Measurements from ENCODE around the gene MYO1G. TPM values are rescaled to one million over a fixed set of nuclear protein-coding genes. Genes with fewer than 3 reads are reported as not detected.
"Not testable (repeated sequence)": the region's sequence is repeated elsewhere in the genome, so short reads cannot be mapped to it uniquely, and the experiment has no call there.

Gene MYO1G
- 0.30 and 0.33 TPM in 2 replicates for total RNA-seq (2014; rRNA removed; shearing (Covaris generic))

GRCh38 chr7:44978511-44979366 lies at the start of gene MYO1G:
Gene MYO1G (minus strand): TSS chr7:44979015. CDS start chr7:44978961, 54 bp downstream.
- Histone ChIP-seq H3K36me3 (peaks cover 20% of the 10 kb centered on the region), H3K27ac (no peak within 1 kb of the TSS), H3K9me3 (replicated peaks) (no peaks in the 10 kb centered on the region), H3K4me1 (no peaks in the 10 kb centered on the region), H3K27me3 (no peaks in the 10 kb centered on the region), H3K4me3 (no peak within 1 kb of the TSS)
- no peak for DNase-seq

DNA sequence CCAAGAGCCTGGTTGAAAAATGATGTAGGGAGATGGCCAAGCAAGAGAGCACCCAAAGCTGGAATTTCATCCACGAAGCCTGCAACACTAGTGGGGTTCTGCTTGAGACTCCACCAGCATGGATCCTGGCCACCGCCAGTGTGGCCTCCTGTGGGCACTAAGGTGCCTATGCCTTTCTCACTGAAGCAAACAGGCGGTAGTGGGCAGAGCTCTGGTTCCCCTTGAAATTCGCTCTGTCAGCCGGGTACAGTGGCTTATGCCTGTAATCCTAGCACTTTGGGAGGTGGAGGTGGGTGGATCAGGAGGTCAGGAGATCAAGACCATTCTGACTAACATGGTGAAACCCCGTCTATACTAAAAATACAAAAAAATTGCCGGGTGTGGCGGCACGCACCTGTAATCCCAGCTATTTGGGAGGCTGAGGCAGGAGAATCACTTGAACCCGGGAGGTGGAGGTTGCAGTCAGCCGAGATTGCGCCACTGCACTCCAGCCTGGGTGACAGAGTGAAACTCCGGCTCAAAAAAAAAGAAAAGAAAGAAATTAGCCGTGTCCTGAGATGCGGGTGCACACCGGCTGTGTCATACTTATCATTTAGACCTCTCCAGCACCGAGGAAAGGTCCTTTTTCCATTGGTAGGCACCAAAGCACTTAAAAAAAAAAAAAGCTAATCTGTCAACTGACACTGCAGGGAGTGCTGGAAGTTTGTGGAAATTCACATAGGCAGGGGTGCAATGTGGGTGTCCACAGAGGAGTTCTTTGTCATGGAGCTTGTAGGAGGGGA lies 49.5 kb upstream of the MYO1G start:
- Histone ChIP-seq H3K27ac (no peak overlapping the region), H3K27me3 (no peaks in the 10 kb centered on the region), H3K4me1 (peaks cover 12% of the 10 kb centered on the region), H3K36me3 (peaks cover 6% of the 10 kb centered on the region; the same call in 1 of the 2 replicates), H3K4me3 (no peak overlapping the region), H3K9me3 (replicated peaks) (peaks cover 7% of the 10 kb centered on the region; the same call in 1 of the 2 replicates)
- DNase-seq = no peak

- no peak for DNase-seq
- Histone ChIP-seq H3K36me3 (peaks cover 6% of the 10 kb centered on the region; the same call in 1 of the 2 replicates), H3K27me3 (no peaks in the 10 kb centered on the region), H3K27ac (no peak overlapping the region; the same call in 1 of the 2 replicates), H3K4me1 (peaks cover 11% of the 10 kb centered on the region), H3K4me3 (no peak overlapping the region), H3K9me3 (replicated peaks) (peaks cover 7% of the 10 kb centered on the region; the same call in 1 of the 2 replicates)
Measured at GRCh38 chr7:45027774-45028114, 48.9 kb upstream of the MYO1G start.

DNA sequence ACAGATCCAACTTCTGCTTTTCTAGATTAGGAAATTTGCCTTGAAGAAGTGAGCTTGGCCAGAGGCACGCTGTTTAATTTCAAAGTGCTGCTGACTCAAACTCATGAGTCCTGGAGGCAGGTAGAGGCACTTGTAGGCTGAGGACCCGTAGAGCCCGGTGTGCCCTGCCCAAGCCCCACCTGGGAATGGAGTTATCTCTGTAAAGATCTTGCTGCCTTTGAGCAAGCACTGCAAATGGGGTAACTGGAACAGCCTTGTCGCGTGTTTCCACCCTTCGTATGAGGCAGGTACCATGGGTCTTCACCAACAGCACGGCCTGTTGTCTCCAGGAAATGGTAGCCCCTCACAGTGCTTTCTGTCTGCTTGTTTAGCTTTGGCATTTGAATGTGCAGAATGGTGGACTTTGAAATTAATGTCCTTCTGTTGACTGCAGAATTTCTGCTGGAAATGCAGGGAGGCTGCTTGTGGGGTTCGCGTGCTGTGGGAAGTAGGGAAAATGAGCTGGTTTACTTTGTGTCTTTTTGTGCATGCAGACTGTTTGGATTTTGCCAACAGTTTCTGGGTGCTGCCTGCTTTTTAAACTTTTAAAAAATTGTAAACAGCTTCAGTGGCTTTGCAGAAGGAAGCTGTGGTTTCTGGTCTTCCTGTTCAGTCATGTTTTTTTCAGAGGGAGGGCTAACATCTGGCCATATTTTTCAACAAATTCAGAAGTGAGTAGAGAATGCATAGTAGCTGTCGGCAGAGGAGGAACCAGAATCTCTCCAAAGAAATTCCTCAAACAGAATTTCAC lies 48.4 kb upstream of the MYO1G start:
- Histone ChIP-seq H3K27ac (no peak overlapping the region; the same call in 1 of the 2 replicates), H3K4me1 (peaks cover 11% of the 10 kb centered on the region), H3K4me3 (no peak overlapping the region), H3K9me3 (replicated peaks) (peaks cover 7% of the 10 kb centered on the region; the same call in 1 of the 2 replicates), H3K27me3 (no peaks in the 10 kb centered on the region), H3K36me3 (peaks cover 6% of the 10 kb centered on the region; the same call in 1 of the 2 replicates)
- DNase-seq = peak in 1 of 2 experiments; percentile 20

GRCh38 chr7:45026013-45026412 lies 47.2 kb upstream of the MYO1G start:
- peaks cover 6% of the 10 kb centered on the region; the same call in 1 of the 2 replicates for H3K36me3 ChIP-seq
- H3K4me1 ChIP-seq = peaks cover 18% of the 10 kb centered on the region
- DNase-seq = no peak
- no peak overlapping the region for H3K4me3 ChIP-seq
- H3K27ac ChIP-seq = no peak overlapping the region
- no peaks in the 10 kb centered on the region for H3K27me3 ChIP-seq
- H3K9me3 ChIP-seq (replicated peaks) = peaks cover 7% of the 10 kb centered on the region; the same call in 1 of the 2 replicates

GRCh38 chr7:45025473-45025872 lies 46.7 kb upstream of the MYO1G start:
- not testable (repeated sequence) for H3K36me3 ChIP-seq; DNase-seq; H3K9me3 ChIP-seq (replicated peaks); H3K4me3 ChIP-seq; H3K27me3 ChIP-seq; H3K27ac ChIP-seq
- peaks cover 21% of the 10 kb centered on the region for H3K4me1 ChIP-seq

DNA sequence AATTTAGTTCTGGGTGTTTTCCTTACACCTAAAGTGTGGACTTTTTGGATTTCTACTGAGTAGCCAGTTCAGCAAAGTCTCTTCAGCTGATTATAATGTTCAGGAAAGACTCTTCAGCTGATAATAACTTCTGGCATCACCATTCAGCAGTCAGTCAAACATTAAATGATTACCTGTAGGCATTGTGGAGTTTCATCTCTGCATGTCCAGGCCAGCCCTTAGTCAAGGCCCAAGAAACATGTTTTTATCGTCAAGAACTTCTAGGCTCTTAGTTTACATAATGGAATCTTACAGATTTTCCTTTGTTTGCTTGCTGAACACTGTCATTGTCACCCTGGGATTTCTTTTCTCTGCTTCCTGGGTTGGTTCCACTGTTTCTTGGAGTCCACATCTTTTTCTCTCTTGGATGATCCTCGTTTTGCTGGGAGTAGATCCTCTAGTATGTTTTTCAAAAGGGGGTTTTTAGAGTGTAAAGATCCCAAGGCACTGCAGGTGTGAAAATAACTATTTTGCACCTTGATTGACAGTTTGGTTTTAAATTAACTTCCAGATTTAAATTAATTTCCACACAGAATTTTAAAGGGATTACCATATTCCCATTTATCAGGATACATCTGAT lies 45.4 kb upstream of the MYO1G start:
- peaks cover 6% of the 10 kb centered on the region; the same call in 1 of the 2 replicates for H3K36me3 ChIP-seq
- no peak overlapping the region for H3K27ac ChIP-seq
- no peaks in the 10 kb centered on the region for H3K27me3 ChIP-seq
- peaks cover 7% of the 10 kb centered on the region; the same call in 1 of the 2 replicates for H3K9me3 ChIP-seq (replicated peaks)
- DNase-seq = no peak
- H3K4me1 ChIP-seq = peaks cover 21% of the 10 kb centered on the region
- no peak overlapping the region for H3K4me3 ChIP-seq

- peaks cover 10% of the 10 kb centered on the region; the same call in 1 of the 2 replicates for H3K9me3 ChIP-seq (replicated peaks)
- H3K27me3 ChIP-seq = no peaks in the 10 kb centered on the region
- peaks cover 4% of the 10 kb centered on the region; the same call in 1 of the 2 replicates for H3K36me3 ChIP-seq
- H3K4me3 ChIP-seq = no peak overlapping the region
- H3K27ac ChIP-seq = peak overlapping the region; percentile 28
- H3K4me1 ChIP-seq = peaks cover 9% of the 10 kb centered on the region
- DNase-seq = peak; percentile 70 to 84
Measured at GRCh38 chr7:45021604-45022296, 42.9 kb upstream of the MYO1G start.

DNA sequence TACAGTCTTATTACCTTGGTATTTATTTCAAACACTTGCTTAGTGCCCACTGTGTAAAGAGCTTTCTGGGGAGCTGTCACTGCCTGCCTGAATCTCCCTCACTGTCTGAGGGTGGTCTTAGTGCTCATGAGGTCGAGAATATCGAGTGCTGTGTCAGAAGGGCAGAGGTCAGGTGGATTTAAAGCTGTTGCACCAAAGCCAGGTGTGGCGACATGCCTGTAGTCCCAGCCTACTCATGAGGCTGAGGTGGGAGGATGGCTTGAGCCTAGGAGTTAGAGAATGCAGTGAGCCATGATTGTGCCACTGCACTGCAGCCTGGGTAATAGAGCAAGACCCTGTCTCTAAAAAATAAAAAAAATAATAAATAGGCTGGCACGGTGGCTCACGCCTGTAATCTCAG lies 42.1 kb upstream of the MYO1G start:
- Histone ChIP-seq H3K4me3 (no peak overlapping the region), H3K27me3 (no peaks in the 10 kb centered on the region), H3K4me1 (peaks cover 9% of the 10 kb centered on the region), H3K36me3 (peaks cover 4% of the 10 kb centered on the region; the same call in 1 of the 2 replicates), H3K9me3 (replicated peaks) (peaks cover 10% of the 10 kb centered on the region; the same call in 1 of the 2 replicates), H3K27ac (no peak overlapping the region; the same call in 1 of the 2 replicates)
- no peak for DNase-seq

DNA sequence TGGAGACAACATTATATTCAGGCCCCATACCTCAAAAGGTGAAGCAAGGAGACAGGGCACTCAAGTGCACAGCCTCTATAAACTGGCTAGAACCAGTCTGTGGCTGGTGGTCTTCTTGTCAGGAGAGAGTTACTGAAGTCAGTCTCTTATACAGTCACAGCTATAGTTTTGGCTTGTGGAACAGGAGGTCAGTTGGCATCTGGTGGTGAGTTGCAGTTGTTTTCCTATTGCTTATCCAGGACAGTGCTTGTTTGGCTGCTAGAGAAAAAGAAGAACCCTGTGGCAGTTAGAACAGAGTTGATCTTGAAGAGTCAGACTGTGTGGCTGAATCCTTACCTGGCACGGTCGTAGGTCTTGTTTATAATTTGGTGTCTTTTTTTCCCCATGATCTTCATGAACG lies 38.4 kb upstream of the MYO1G start:
- no peaks in the 10 kb centered on the region for H3K27me3 ChIP-seq
- H3K4me3 ChIP-seq = no peak overlapping the region
- H3K27ac ChIP-seq = no peak overlapping the region
- H3K36me3 ChIP-seq = peaks cover 5% of the 10 kb centered on the region; the same call in 1 of the 2 replicates
- H3K9me3 ChIP-seq (replicated peaks) = 0 out of 2 replicates have a peak, but pooled peaks cover 3% of the 10 kb centered on the region
- DNase-seq = no peak
- H3K4me1 ChIP-seq = peaks cover 9% of the 10 kb centered on the region

DNA sequence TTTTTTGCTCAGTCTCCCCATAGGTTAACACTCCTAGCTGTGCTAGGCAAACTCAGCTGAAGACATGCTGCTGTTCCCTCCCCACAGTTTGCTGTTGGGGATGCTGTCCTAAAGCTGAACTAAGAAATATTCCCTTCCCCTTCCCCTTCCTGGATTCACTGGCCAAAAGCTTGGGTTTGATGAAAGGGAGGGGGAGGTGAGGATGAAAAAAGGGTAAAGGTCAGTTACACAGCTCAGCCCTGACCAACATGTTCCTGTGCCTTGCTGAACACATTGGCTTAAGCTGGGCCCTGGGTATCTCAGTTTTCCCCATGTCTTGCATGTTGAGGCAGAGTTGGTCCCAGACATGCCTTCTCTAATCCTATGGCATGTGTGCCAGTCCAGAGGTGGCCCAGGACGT lies 36.5 kb upstream of the MYO1G start:
- no peak for DNase-seq
- Histone ChIP-seq H3K4me1 (no peaks in the 10 kb centered on the region), H3K36me3 (peaks cover 5% of the 10 kb centered on the region; the same call in 1 of the 2 replicates), H3K9me3 (replicated peaks) (0 out of 2 replicates have a peak, but pooled peaks cover 3% of the 10 kb centered on the region), H3K4me3 (no peak overlapping the region), H3K27ac (no peak overlapping the region), H3K27me3 (no peaks in the 10 kb centered on the region)

DNA sequence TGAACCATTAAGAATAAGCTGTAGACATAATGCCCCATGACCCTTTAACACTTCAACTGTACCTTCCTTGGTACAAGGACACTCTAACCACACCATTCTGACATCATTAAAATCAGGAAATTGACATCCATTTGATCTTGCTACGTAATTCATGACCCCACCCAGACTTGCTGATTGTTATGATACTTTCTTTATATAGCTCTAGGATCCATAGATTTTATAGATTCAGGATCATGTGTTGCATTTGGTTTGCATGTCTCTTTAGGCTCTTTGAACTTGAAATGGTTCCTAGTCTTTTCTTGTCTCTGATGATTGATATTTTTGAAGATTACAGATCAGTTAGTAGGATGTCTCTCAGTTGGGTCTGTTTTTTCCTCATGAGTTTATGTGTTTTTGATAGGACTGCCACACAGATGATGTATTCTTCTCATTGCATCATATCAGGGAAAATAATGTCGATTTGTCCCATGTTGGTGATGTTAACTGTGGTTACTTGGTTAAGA lies 34.7 kb upstream of the MYO1G start:
- peaks cover 5% of the 10 kb centered on the region; the same call in 1 of the 2 replicates for H3K36me3 ChIP-seq
- H3K9me3 ChIP-seq (replicated peaks) = 0 out of 2 replicates have a peak, but pooled peaks cover 3% of the 10 kb centered on the region
- no peaks in the 10 kb centered on the region for H3K4me1 ChIP-seq
- DNase-seq = no peak
- H3K27ac ChIP-seq = no peak overlapping the region
- H3K4me3 ChIP-seq = no peak overlapping the region
- H3K27me3 ChIP-seq = no peaks in the 10 kb centered on the region
